HFFc6 (cell line): ENCODE measurements around the gene LRSAM1. TPM values are rescaled to one million over a fixed set of nuclear protein-coding genes. Genes with fewer than 3 reads are reported as not detected.

ENCODE experiments used
- DNase-seq: peaks from one replicate; pipeline ENCODE4 v3.0.0-alpha.2; 2018
- H3K27ac Mint-ChIP-seq: 2 replicates; pipeline ENCODE4 v1.8.0; 2020; ENCODE audit warnings: mild to moderate bottlenecking, mixed read lengths
- H3K27me3 Mint-ChIP-seq: 2 replicates; pipeline ENCODE4 v1.8.0; 2021; ENCODE audit warnings: mild to moderate bottlenecking, moderate library complexity, mixed read lengths; ENCODE audit not compliant: insufficient read depth
- H3K36me3 Mint-ChIP-seq: 2 replicates; pipeline ENCODE4 v1.8.0; 2021; ENCODE audit warnings: low read depth, mixed read lengths
- H3K4me1 Mint-ChIP-seq: 2 replicates; pipeline ENCODE4 v1.8.0; 2020; ENCODE audit warnings: low read depth, mixed read lengths
- H3K4me3 Mint-ChIP-seq: 2 replicates; pipeline ENCODE4 v1.8.0; 2020; ENCODE audit warnings: mild to moderate bottlenecking, moderate library complexity, mixed read lengths
- H3K9me3 Mint-ChIP-seq: 2 replicates; pipeline ENCODE4 v1.8.0; 2020; ENCODE audit warnings: mild to moderate bottlenecking, mixed read lengths
- total RNA-seq, 6 experiments: library from RNA; stranded (reverse); fragmentation: NEBNext Ultra II Directional; extraction: Animal tissue kit (Norgen Biotek cat#: 25700); gene quantifications; 2 replicates in 1 of 6; 3 replicates in 5 of 6; pipeline ENCODE4 v1.2.3, GENCODE V29; 2021
- TF ChIP-seq, protein P1 (sequence below): fragments of 200-600 bp; sonication (generic); IDR thresholded peaks from 2 replicates; pipeline ENCODE4 v1.5.0; 2021; ENCODE audit warnings: antibody characterized with exemption, mild to moderate bottlenecking

Gene LRSAM1
- total RNA-seq, 6 experiments from 2014 or later = 12.1 to 15.9 (median 13.4) TPM

DNA sequence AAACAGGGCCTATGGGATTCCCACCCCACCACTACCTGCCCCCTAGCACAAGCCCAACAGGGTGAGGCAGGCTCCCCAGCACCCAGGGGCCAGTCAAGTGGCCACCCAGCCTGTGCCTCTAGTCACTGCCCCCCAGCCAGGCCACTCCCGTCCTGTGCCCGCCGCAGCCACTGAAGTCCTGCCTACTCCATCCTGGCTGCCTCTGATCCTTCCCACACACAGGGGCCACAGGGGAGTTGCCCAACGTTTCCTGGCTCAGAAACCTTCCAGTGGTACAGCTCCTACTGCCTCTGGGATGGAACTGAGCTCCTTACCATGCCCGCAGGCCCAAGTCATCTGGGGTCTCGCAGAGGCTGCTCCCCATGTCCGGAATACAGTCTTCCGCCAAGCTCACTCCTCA, 90.6 kb downstream of the LRSAM1 start:
- Mint-ChIP-seq H3K9me3 (no peaks in the 10 kb centered on the region), H3K36me3 (peaks cover 23% of the 10 kb centered on the region), H3K27ac (peak overlapping the region; percentile 90), H3K4me3 (peak overlapping the region; percentile 36), H3K4me1 (peaks cover 96% of the 10 kb centered on the region), H3K27me3 (no peaks in the 10 kb centered on the region; the same call in 1 of the 2 replicates)
- TF ChIP-seq, protein P1, sequence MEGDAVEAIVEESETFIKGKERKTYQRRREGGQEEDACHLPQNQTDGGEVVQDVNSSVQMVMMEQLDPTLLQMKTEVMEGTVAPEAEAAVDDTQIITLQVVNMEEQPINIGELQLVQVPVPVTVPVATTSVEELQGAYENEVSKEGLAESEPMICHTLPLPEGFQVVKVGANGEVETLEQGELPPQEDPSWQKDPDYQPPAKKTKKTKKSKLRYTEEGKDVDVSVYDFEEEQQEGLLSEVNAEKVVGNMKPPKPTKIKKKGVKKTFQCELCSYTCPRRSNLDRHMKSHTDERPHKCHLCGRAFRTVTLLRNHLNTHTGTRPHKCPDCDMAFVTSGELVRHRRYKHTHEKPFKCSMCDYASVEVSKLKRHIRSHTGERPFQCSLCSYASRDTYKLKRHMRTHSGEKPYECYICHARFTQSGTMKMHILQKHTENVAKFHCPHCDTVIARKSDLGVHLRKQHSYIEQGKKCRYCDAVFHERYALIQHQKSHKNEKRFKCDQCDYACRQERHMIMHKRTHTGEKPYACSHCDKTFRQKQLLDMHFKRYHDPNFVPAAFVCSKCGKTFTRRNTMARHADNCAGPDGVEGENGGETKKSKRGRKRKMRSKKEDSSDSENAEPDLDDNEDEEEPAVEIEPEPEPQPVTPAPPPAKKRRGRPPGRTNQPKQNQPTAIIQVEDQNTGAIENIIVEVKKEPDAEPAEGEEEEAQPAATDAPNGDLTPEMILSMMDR = no peak
- no peak for DNase-seq

- Mint-ChIP-seq H3K4me1 (peaks cover 96% of the 10 kb centered on the region), H3K27ac (peak overlapping the region; percentile 90), H3K27me3 (peaks cover 1% of the 10 kb centered on the region), H3K36me3 (peaks cover 27% of the 10 kb centered on the region), H3K4me3 (peak overlapping the region; percentile 60; the same call in 1 of the 2 replicates), H3K9me3 (no peaks in the 10 kb centered on the region)
- TF ChIP-seq, protein P1 = no peak
- DNase-seq = no peak
Measured at GRCh38 chr9:127543221-127543620, 91.9 kb downstream of the LRSAM1 start.

- no peak for DNase-seq
- H3K27me3 Mint-ChIP-seq = peaks cover 1% of the 10 kb centered on the region
- H3K9me3 Mint-ChIP-seq = no peaks in the 10 kb centered on the region
- peaks cover 96% of the 10 kb centered on the region for H3K4me1 Mint-ChIP-seq
- peak overlapping the region; percentile 60 for H3K4me3 Mint-ChIP-seq
- H3K27ac Mint-ChIP-seq = peak overlapping the region; percentile 90
- TF ChIP-seq, protein P1 = no peak
- H3K36me3 Mint-ChIP-seq = peaks cover 35% of the 10 kb centered on the region
Measured at GRCh38 chr9:127543973-127544533, 92.7 kb downstream of the LRSAM1 start.

DNA sequence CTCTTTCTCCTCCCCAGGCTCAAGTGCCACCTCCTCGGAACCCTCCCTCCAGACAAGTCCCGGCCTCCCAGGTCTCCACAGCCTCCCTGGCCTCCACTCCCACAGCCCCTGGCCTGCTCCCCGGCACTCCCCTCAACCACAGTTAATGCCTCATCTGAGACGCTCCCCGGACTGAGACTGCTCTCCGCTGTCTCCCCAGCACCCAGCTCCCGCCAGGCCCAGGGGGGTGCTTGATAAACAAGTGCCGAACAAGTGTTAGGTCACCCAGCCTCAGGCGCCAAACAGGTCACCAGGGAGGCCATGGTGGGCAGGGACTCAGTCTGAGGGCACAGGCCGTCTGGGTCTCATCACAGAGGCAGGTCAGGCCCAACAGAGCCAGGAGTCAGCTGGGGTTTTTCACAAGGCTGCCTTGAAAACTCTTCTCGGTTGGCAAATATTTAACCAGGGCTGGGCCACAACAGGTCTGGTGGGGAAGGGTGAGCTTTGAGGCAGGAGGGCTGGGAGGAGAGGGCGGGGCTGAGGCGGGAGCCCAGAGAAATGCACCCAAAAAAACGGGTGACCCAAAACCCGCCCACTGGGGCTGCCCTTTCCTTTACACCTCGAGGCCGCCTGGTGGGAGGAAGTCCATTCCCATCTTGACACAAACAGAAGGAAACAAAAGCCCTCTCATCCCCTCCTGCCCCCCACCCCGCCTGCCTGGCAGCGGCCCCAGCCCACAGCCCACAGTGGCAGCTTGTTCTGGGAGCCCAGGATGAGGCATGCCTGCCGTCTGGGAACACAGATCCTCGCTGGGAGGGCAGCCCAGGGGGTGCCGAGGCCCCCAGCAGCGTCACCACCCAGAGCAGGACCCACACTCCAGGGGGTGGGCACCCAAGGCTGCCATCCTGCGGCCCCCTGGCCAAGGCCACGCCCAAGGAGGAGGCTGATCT, 94.2 kb downstream of the LRSAM1 start:
- Mint-ChIP-seq H3K4me1 (peaks cover 96% of the 10 kb centered on the region), H3K4me3 (peak overlapping the region; percentile 75), H3K27ac (peak overlapping the region; percentile 90), H3K27me3 (peaks cover 5% of the 10 kb centered on the region), H3K36me3 (peaks cover 45% of the 10 kb centered on the region), H3K9me3 (no peaks in the 10 kb centered on the region)
- peak; percentile 47 for DNase-seq
- TF ChIP-seq, protein P1 = peak; percentile 26

DNA sequence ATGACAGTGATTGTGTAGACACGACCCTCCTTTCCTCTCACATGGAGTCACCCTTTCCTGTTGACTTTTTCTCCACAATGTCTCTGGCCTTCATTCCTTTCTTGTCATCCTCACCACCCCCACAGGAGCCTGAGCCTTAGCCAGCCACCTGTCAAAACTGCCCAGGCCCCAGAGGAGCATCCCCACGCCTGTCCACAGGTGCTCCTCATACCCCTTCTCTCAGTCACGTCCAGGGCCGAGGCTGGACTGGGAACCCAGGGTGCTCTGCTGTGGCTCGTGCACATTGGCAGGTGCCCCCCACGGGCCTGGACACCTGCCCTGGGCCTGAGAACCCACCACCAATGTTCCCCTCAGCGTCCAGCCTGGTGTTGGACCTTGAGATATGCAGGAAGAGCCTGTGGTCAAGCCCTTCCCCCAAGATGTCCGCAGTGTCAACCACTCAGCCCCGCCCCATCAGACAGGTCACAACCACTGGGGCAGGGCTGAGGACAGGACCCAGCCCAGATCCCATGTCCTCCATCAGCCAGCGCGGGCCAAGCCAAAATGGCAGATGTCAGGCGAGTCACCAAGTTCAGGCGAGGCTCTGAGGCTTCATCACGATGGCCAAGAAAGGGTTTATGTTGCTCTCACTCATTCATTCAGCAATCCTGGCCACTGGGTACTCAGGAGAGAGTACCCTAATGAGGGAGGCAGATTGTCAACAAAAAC, 95.0 kb downstream of the LRSAM1 start:
- peaks cover 5% of the 10 kb centered on the region for H3K27me3 Mint-ChIP-seq
- peaks cover 48% of the 10 kb centered on the region for H3K36me3 Mint-ChIP-seq
- DNase-seq = no peak
- TF ChIP-seq, protein P1 = no peak
- H3K4me3 Mint-ChIP-seq = peak overlapping the region; percentile 75
- peak overlapping the region; percentile 90 for H3K27ac Mint-ChIP-seq
- H3K9me3 Mint-ChIP-seq = no peaks in the 10 kb centered on the region
- peaks cover 92% of the 10 kb centered on the region for H3K4me1 Mint-ChIP-seq
